ENCODE measurements around the gene EREG.
"Not testable (repeated sequence)": the region's sequence is repeated elsewhere in the genome, so short reads cannot be mapped to it uniquely, and the experiment has no call there.

Gene EREG

DNA sequence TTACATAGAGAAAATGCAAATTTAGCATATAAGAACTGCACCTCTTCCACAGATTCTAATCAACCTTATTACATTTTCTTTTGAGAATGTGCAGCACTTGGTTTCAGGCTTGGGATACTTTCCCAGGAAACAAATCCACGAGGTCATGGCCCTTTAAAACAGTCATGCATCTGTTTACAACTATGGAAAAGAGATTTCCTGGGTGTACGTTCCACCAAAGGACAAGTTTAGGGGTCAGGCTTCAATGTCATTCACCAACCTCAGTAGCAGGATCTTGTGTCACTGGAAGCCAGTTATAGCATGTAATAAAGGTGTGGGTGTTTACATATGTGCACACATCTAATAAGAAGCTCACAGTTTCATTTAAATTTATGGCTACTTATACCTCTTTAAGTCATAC lies 30.7 kb downstream of the EREG start:
- TF ChIP-seq, protein P1, sequence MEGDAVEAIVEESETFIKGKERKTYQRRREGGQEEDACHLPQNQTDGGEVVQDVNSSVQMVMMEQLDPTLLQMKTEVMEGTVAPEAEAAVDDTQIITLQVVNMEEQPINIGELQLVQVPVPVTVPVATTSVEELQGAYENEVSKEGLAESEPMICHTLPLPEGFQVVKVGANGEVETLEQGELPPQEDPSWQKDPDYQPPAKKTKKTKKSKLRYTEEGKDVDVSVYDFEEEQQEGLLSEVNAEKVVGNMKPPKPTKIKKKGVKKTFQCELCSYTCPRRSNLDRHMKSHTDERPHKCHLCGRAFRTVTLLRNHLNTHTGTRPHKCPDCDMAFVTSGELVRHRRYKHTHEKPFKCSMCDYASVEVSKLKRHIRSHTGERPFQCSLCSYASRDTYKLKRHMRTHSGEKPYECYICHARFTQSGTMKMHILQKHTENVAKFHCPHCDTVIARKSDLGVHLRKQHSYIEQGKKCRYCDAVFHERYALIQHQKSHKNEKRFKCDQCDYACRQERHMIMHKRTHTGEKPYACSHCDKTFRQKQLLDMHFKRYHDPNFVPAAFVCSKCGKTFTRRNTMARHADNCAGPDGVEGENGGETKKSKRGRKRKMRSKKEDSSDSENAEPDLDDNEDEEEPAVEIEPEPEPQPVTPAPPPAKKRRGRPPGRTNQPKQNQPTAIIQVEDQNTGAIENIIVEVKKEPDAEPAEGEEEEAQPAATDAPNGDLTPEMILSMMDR (IDR thresholded peaks at IDR 0.05; ENCODE audit: insufficient read depth, missing control alignments), result no peak
- FAIRE-seq (no peak), DNase-seq (ENCODE audit: insufficient read length, low spot score) (no peak)

DNA sequence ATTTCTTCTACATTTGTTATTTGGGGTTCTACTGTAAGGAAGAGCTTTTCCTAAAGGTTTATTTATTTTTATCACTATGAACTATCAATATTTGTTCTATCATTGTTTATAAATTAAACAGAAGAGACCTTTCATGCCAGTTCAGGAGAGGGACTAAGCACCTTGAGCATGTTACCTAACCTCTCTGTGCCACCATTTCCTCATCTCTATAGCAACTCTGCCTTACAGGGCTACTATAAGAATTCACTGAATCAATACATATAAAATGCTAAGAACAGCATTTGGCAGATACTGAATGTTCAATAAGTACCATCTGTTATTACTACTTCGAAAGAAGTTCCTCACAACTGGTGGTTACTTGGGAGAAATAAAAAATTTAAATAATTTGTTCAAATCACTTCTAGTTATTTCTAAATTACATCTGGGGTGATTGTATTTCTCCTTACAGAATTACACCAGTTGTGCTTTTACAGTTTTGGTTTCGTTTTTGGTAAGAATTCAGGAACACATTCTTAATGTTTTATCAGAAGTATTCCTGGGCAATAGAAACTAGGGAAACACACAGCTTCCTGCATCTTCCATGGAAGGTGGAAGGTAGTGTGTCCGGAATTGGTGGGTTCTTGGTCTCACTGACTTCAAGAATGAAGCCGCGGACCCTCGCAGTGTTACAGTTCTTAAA lies 32.9 kb downstream of the EREG start:
- DNase-seq (ENCODE audit: insufficient read length, low spot score) (no peak), FAIRE-seq (no peak)
- TF ChIP-seq, protein P1 (IDR thresholded peaks at IDR 0.05; ENCODE audit: insufficient read depth, missing control alignments), result no peak

DNA sequence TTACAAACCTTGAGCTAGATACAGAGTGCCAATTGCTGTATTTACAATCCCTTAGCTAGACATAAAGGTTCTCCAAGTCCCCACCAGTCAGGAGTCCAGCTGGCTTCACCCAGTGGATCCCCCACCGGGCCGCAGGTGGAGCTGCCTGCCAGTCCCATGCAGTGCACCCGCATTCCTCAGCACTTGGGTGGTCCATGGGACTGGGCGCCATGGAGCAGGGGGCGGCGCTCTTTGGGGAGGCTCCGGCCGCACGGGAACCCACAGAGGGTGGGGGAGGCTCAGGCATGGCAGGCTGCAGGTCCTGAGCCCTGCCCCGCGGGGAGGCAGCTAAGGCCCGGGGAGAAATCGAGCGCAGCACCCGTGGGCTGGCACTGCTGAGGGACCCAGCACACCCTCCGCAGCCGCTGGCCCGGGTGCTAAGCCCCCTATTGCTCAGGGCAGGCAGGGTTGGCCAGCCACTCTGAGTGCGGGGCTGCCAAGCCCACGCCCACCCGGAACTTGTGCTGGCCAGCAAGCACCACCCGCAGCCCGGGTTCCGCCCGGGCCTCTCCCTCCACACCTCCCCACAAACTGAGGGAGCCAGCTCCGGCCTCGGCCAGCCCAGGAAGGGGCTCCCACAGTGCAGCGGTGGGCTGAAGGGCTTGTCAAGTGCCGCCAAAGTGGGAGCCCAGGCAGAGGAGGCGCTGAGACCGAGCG lies 34.1 kb downstream of the EREG start:
- not testable (repeated sequence) for DNase-seq (ENCODE audit: insufficient read length, low spot score); FAIRE-seq

DNA sequence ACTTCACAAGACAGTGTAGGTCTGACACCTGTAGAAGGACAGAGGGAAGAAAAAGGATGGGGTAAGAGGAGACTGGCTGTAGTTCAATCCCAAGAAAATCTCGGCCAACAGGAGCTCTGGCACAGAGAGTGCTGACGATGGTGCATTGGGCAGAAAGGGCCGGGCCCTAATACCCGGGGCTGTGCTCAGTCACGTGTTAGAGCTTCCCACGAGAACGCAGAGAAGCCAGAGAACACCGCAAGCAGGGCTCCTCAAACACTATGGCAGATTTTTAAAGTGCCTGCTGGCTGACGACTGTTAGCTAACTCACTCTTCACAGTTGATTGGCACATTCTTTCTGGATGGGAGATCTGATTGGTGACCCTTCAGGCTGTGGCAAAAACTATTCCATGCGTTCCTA lies 35.5 kb downstream of the EREG start:
- DNase-seq (ENCODE audit: insufficient read length, low spot score) (no peak), FAIRE-seq (no peak)
- TF ChIP-seq, protein P1 (IDR thresholded peaks at IDR 0.05; ENCODE audit: insufficient read depth, missing control alignments), result no peak

DNA sequence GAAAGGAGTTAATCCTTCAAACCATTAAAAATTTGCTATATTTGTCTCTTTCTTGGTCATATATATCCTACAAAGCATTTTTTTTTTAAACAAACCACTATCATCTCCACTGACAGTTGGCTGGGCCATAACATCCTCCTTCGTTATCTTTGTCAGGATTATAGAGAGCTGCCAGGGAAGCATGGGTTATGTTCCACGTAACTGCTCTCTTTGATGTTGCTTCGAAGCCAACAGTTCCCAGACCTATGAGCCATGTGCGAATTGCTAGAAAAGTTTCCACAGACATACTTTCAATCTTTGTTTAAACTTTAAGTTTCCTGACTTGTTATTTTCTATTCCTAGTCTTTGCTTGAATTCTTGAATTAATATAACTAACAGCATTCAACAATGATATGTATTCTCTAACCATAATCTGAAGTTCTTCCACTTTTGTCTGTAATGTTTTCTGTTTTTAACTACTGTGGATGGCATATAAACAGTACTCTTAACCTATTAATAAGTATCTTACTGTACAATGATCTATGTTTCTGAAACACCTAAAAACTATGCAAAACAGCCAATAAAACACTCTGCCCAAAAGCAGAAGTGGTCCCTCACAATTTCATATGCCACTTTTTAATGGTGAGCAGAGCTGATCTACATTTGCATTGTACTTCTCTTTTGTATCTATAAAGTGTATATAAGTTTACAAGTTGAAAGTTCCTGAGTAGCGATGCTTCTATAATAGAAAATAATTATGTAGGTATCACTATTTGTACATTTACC lies 37.9 kb downstream of the EREG start:
- DNase-seq (ENCODE audit: insufficient read length, low spot score) (no peak), FAIRE-seq (no peak)
- TF ChIP-seq, protein P1 (IDR thresholded peaks at IDR 0.05; ENCODE audit: insufficient read depth, missing control alignments), result no peak

DNA sequence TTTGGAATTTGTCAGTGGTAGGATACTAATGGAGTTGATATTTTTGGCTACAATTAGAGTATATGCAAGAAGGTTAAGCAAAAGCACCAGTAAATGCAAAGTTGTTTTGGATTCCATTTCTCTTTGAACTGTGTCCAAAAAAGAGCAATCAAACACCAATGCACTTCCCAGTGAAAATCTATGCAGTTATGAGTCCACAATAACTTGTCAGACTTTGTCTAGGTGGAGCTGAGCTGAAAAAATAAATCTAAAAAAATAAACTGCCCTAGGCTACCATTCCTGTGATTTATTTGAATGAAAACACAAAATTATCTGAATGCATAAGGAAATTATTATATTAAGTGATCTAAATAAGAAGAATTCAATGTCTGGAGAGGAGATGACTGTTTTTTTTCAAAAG lies 42.9 kb downstream of the EREG start:
- FAIRE-seq, result no peak
- TF ChIP-seq, protein P1 (IDR thresholded peaks at IDR 0.05; ENCODE audit: insufficient read depth, missing control alignments), result no peak
- no peak for DNase-seq (ENCODE audit: insufficient read length, low spot score)

DNA sequence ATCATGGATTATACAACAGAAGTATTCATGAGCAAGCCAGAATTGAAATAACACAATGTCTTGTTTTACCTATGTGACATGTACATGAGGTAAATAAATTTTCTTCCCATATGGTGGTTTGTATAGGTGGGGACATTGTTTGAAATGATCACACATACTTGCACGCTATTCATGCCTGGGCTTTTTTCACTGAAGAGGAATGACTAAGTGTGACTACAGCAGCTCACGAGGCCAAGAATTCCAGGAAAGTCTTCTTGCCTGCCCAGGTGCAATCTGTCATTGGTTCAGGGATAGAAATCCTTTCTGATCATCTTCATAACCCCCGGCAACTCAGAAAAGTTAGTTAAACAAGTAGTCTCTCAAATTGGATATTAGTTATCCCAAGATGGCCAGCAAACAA lies 43.7 kb downstream of the EREG start:
- no peak for DNase-seq (ENCODE audit: insufficient read length, low spot score)
- TF ChIP-seq, protein P1 (IDR thresholded peaks at IDR 0.05; ENCODE audit: insufficient read depth, missing control alignments), result no peak
- no peak for FAIRE-seq

Data from D721Med (cell line).